GM23338 (cell line): ENCODE measurements around the gene OR52B6.

Source experiments
- CREB1 ChIP-seq: fragments of 250-450 bp; sonication (Bioruptor Pico); IDR thresholded peaks from 2 replicates; pipeline ENCODE4 v1.5.0; 2020; ENCODE audit warnings: low read depth, mild to moderate bottlenecking, moderate library complexity
- EZH2 ChIP-seq: fragments of 200-600 bp; sonication (generic); IDR thresholded peaks from one replicate; pipeline ENCODE4 v1.8.0; 2017; ENCODE audit warnings: antibody characterized with exemption, mild to moderate bottlenecking, low read depth; ENCODE audit not compliant: unreplicated experiment
- EZH2phosphoT487 ChIP-seq: fragments of 200-600 bp; sonication (generic); IDR thresholded peaks from one replicate; pipeline ENCODE4 v1.8.1; 2018; ENCODE audit warnings: antibody characterized with exemption; ENCODE audit not compliant: unreplicated experiment
- JUNB ChIP-seq: IDR thresholded peaks from one replicate; pipeline ENCODE4 v1.6.1; 2016; ENCODE audit warnings: antibody characterized with exemption; ENCODE audit not compliant: unreplicated experiment
- POLR2AphosphoS5 ChIP-seq: IDR thresholded peaks from 2 replicates; pipeline ENCODE4 v1.6.1; 2016; ENCODE audit warnings: antibody characterized with exemption, low read depth
- STAT1 ChIP-seq: IDR thresholded peaks from one replicate; pipeline ENCODE4 v1.6.1; 2016; ENCODE audit warnings: antibody characterized with exemption; ENCODE audit not compliant: unreplicated experiment
- TF ChIP-seq, protein P1 (sequence below), 2 experiments: fragments of 200-600 bp in 1 of 2; sonication (generic) in 1 of 2; conservative IDR thresholded peaks; 2 replicates each; pipeline versions ENCODE4 v1.5.1 to v1.6.1; 2016 to 2017; ENCODE audit warnings: antibody characterized with exemption in 2 of 2, low read depth in 2 of 2, mild to moderate bottlenecking in 2 of 2, moderate library complexity in 1 of 2
- TF ChIP-seq, protein P2 (sequence below): IDR thresholded peaks from 2 replicates; pipeline ENCODE4 v1.6.1; 2016; ENCODE audit warnings: antibody characterized with exemption
- TF ChIP-seq, protein P3 (sequence below): IDR thresholded peaks from one replicate; pipeline ENCODE4 v1.6.1; 2018; ENCODE audit warnings: antibody characterized with exemption; ENCODE audit not compliant: unreplicated experiment
- TF ChIP-seq, protein P4 (sequence below): fragments of 250-450 bp; sonication (Bioruptor Pico); IDR thresholded peaks from 2 replicates; pipeline ENCODE4 v1.5.0; 2020; ENCODE audit warnings: mild to moderate bottlenecking, moderate library complexity

DNA sequence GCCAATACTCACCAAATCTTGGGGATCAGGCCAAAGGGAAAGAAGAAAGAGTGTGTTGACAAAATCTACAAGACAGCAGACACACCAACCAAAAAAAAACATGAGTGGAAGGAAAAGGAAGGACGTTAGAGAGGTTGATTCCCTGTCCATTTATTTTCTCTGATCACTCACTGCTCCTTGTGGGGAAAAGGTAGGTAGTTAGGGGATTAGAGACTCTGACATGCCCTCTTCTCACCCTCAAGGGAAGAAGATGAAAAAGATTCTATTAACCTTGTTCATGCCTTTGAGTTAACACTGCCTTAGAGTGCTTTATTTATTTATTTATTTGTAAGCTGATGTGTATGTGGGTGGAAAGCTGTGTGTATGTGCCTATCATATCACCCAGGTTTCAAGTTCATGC, 32.2 kb upstream of the OR52B6 start, which contains the start of gene OR52H1:
- TF ChIP-seq EZH2, result no peak
- no peak for TF ChIP-seq POLR2AphosphoS5
- TF ChIP-seq, protein P1, sequence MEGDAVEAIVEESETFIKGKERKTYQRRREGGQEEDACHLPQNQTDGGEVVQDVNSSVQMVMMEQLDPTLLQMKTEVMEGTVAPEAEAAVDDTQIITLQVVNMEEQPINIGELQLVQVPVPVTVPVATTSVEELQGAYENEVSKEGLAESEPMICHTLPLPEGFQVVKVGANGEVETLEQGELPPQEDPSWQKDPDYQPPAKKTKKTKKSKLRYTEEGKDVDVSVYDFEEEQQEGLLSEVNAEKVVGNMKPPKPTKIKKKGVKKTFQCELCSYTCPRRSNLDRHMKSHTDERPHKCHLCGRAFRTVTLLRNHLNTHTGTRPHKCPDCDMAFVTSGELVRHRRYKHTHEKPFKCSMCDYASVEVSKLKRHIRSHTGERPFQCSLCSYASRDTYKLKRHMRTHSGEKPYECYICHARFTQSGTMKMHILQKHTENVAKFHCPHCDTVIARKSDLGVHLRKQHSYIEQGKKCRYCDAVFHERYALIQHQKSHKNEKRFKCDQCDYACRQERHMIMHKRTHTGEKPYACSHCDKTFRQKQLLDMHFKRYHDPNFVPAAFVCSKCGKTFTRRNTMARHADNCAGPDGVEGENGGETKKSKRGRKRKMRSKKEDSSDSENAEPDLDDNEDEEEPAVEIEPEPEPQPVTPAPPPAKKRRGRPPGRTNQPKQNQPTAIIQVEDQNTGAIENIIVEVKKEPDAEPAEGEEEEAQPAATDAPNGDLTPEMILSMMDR (conservative IDR thresholded peaks at IDR 0.05; ENCODE audit: low read depth in 2 of 2), result no peak
- TF ChIP-seq EZH2phosphoT487, result no peak
- TF ChIP-seq STAT1, result no peak
- no peak for TF ChIP-seq JUNB
- no peak for TF ChIP-seq CREB1 (CRISPR knock-in tag)
- TF ChIP-seq, protein P2, sequence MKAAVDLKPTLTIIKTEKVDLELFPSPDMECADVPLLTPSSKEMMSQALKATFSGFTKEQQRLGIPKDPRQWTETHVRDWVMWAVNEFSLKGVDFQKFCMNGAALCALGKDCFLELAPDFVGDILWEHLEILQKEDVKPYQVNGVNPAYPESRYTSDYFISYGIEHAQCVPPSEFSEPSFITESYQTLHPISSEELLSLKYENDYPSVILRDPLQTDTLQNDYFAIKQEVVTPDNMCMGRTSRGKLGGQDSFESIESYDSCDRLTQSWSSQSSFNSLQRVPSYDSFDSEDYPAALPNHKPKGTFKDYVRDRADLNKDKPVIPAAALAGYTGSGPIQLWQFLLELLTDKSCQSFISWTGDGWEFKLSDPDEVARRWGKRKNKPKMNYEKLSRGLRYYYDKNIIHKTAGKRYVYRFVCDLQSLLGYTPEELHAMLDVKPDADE, result no peak
- TF ChIP-seq, protein P3, sequence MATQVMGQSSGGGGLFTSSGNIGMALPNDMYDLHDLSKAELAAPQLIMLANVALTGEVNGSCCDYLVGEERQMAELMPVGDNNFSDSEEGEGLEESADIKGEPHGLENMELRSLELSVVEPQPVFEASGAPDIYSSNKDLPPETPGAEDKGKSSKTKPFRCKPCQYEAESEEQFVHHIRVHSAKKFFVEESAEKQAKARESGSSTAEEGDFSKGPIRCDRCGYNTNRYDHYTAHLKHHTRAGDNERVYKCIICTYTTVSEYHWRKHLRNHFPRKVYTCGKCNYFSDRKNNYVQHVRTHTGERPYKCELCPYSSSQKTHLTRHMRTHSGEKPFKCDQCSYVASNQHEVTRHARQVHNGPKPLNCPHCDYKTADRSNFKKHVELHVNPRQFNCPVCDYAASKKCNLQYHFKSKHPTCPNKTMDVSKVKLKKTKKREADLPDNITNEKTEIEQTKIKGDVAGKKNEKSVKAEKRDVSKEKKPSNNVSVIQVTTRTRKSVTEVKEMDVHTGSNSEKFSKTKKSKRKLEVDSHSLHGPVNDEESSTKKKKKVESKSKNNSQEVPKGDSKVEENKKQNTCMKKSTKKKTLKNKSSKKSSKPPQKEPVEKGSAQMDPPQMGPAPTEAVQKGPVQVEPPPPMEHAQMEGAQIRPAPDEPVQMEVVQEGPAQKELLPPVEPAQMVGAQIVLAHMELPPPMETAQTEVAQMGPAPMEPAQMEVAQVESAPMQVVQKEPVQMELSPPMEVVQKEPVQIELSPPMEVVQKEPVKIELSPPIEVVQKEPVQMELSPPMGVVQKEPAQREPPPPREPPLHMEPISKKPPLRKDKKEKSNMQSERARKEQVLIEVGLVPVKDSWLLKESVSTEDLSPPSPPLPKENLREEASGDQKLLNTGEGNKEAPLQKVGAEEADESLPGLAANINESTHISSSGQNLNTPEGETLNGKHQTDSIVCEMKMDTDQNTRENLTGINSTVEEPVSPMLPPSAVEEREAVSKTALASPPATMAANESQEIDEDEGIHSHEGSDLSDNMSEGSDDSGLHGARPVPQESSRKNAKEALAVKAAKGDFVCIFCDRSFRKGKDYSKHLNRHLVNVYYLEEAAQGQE, result no peak
- TF ChIP-seq, protein P4, sequence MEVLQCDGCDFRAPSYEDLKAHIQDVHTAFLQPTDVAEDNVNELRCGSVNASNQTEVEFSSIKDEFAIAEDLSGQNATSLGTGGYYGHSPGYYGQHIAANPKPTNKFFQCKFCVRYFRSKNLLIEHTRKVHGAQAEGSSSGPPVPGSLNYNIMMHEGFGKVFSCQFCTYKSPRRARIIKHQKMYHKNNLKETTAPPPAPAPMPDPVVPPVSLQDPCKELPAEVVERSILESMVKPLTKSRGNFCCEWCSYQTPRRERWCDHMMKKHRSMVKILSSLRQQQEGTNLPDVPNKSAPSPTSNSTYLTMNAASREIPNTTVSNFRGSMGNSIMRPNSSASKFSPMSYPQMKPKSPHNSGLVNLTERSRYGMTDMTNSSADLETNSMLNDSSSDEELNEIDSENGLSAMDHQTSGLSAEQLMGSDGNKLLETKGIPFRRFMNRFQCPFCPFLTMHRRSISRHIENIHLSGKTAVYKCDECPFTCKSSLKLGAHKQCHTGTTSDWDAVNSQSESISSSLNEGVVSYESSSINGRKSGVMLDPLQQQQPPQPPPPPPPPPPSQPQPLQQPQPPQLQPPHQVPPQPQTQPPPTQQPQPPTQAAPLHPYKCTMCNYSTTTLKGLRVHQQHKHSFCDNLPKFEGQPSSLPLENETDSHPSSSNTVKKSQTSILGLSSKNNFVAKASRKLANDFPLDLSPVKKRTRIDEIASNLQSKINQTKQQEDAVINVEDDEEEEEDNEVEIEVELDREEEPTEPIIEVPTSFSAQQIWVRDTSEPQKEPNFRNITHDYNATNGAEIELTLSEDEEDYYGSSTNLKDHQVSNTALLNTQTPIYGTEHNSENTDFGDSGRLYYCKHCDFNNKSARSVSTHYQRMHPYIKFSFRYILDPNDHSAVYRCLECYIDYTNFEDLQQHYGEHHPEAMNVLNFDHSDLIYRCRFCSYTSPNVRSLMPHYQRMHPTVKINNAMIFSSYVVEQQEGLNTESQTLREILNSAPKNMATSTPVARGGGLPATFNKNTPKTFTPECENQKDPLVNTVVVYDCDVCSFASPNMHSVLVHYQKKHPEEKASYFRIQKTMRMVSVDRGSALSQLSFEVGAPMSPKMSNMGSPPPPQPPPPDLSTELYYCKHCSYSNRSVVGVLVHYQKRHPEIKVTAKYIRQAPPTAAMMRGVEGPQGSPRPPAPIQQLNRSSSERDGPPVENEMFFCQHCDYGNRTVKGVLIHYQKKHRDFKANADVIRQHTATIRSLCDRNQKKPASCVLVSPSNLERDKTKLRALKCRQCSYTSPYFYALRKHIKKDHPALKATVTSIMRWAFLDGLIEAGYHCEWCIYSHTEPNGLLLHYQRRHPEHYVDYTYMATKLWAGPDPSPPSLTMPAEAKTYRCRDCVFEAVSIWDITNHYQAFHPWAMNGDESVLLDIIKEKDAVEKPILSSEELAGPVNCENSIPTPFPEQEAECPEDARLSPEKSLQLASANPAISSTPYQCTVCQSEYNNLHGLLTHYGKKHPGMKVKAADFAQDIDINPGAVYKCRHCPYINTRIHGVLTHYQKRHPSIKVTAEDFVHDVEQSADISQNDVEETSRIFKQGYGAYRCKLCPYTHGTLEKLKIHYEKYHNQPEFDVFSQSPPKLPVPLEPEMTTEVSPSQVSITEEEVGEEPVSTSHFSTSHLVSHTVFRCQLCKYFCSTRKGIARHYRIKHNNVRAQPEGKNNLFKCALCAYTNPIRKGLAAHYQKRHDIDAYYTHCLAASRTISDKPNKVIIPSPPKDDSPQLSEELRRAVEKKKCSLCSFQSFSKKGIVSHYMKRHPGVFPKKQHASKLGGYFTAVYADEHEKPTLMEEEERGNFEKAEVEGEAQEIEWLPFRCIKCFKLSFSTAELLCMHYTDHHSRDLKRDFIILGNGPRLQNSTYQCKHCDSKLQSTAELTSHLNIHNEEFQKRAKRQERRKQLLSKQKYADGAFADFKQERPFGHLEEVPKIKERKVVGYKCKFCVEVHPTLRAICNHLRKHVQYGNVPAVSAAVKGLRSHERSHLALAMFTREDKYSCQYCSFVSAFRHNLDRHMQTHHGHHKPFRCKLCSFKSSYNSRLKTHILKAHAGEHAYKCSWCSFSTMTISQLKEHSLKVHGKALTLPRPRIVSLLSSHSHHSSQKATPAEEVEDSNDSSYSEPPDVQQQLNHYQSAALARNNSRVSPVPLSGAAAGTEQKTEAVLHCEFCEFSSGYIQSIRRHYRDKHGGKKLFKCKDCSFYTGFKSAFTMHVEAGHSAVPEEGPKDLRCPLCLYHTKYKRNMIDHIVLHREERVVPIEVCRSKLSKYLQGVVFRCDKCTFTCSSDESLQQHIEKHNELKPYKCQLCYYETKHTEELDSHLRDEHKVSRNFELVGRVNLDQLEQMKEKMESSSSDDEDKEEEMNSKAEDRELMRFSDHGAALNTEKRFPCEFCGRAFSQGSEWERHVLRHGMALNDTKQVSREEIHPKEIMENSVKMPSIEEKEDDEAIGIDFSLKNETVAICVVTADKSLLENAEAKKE (CRISPR knock-in tag), result no peak
